Fibroblast of pulmonary artery (primary cell): ENCODE data around the gene LCLAT1.
A peak's percentile ranks its signal among the peaks of the same experiment; 100 is the strongest.

Source experiments
- DNase-seq: peaks from one replicate; pipeline ENCODE4 v3.0.0-alpha.2; 2010; ENCODE audit warnings: low read depth
- H3K4me3 ChIP-seq: replicated peaks from 2 replicates; pipeline ENCODE4 v1.5.1; 2011; ENCODE audit warnings: low read depth, mild to moderate bottlenecking, control low read depth, low read length, moderate library complexity
- CTCF ChIP-seq: IDR thresholded peaks from 2 replicates; pipeline ENCODE4 v1.5.1; 2011; ENCODE audit warnings: mild to moderate bottlenecking, control low read depth, low read length, inconsistent platforms; ENCODE audit errors: missing control alignments

The LCLAT1 gene

GRCh38 chr2:30424231-30424630 lies 22.8 kb upstream of the LCLAT1 start:
- TF ChIP-seq CTCF, result no peak
- no peak for DNase-seq
- H3K4me3 ChIP-seq, result no peak overlapping the region

DNA sequence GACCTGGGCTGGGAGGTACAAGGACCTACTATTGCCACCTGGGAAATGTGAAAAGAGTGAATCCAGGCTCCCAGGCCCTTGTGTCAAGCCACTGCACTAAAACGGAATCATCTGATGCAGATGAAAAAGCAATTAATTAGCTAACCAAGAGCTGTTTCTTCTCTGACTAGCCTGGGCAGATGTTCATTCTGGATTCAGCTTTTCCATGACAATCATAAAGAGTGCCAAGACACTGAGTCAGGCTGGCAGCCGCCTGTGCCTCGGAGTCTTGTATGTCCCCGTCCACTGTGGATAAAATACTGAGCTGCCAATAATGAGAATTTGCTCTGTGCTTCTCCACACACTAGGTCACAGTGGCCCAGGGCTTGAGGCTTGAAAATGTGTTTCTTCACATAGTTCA lies 21.7 kb upstream of the LCLAT1 start:
- H3K4me3 ChIP-seq, result no peak overlapping the region
- TF ChIP-seq CTCF, result no peak
- DNase-seq, result no peak

DNA sequence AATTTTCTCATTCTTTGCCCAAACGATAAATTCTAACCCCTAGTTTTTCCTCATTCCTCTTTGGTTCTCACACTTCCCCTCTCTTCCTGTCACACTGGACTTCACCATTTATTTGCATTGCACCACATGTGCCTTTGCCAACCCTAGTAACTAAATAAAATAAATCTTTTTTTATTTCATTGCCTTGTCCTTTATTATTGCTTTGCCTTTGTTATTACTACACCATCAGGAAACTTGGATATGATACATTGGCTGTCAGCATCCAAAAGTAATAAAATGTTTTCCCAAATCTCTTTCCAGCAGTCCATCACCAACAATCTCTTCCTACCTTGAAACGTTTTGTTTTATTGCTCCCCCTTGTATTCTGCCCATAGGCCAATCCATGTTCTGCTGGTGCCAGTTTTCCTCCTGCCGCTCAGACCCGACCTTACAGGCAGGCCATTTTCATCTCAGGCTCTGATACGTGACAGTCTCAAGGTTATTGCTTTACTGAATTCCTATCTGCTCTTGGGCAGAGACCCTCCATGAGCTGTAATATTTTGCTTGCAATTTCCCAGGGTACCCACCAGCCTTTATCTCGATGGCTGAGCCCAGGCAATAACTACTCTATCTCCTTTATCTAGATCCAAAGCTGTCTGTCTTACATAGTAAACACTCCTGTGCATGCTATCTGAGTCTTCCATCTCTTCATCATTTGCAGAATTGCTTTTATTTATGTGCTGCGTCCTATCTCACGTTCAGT lies 19.3 kb upstream of the LCLAT1 start:
- no peak overlapping the region for H3K4me3 ChIP-seq
- TF ChIP-seq CTCF, result no peak
- no peak for DNase-seq

DNA sequence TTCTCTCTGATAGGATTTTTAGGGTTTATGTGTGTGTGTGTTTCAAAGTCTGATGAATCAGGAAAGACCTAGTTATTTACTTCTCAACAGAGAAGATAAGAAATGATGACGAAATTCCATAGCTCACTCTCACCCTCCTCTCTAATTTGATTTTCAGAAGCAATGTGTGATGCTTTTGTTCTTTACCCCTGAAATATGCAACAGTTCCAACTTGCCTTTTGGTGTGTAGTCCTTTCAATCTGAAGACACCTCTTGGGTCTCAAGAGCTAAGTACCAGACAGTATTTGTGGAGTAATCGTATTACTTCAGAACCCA lies 18.7 kb upstream of the LCLAT1 start:
- H3K4me3 ChIP-seq, result no peak overlapping the region
- no peak for TF ChIP-seq CTCF
- DNase-seq, result no peak

GRCh38 chr2:30428827-30429461 lies 18.1 kb upstream of the LCLAT1 start:
- DNase-seq, result no peak
- no peak overlapping the region for H3K4me3 ChIP-seq
- TF ChIP-seq CTCF, result no peak

GRCh38 chr2:30433541-30434299 lies 13.3 kb upstream of the LCLAT1 start:
- DNase-seq, result peak; percentile 41
- H3K4me3 ChIP-seq, result no peak overlapping the region
- TF ChIP-seq CTCF, result no peak
